Measurements from ENCODE around the gene RHOXF2.
"Not testable (repeated sequence)": the region's sequence is repeated elsewhere in the genome, so short reads cannot be mapped to it uniquely, and the experiment has no call there.

The RHOXF2 gene

GRCh38 chrX:120158313-120158712 lies at the start of gene RHOXF2:
RHOXF2 (plus strand) TSS chrX:120158613; CDS start chrX:120158751, 138 bp downstream.
- not testable (repeated sequence) for DNase-seq (ENCODE audit: low read depth)

GRCh38 chrX:120109378-120109777 lies 49.0 kb upstream of the RHOXF2 start:
- no peak for DNase-seq (ENCODE audit: low read depth)

- DNase-seq (ENCODE audit: low read depth) = peak; percentile 54
Measured at GRCh38 chrX:120111611-120112010, 46.8 kb upstream of the RHOXF2 start.

DNA sequence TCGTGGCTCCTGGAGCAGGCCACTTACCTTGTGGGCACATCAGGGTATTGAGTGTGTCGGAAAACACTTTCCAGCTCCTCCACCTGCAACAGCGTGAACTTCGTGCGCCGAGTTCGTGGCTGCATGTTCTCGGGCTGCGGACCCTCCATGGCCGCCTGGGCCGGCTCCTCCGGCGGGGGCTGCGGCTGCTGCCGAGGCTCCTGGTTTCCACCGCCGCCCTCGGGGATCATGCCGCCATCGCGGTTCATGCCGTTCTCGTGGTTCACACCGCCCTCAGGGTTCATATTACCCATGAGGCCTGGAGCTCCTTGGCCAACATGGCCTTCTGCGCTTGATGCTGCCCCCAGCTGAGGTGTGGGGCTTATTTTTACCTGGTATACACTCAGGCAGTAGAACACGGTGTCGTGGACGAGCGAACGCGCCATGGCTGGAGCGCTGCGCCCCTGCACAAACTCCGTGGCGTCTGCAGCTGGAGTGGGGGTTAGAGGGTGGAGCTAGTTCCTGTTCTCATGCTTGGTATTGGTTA lies 42.9 kb upstream of the RHOXF2 start, which contains the start of gene RHOXF1:
Gene RHOXF1, minus strand, starts transcription at position 476 of the 526 bp plus-strand sequence. Its CDS starts 51 bp downstream, at position 425.
- DNase-seq (ENCODE audit: low read depth) = no peak

- DNase-seq (ENCODE audit: low read depth) = peak; percentile 66
Measured at GRCh38 chrX:120120223-120120622, 38.2 kb upstream of the RHOXF2 start.

- peak; percentile 3 for DNase-seq (ENCODE audit: low read depth)
Measured at GRCh38 chrX:120125444-120125843, 33.0 kb upstream of the RHOXF2 start.

DNA sequence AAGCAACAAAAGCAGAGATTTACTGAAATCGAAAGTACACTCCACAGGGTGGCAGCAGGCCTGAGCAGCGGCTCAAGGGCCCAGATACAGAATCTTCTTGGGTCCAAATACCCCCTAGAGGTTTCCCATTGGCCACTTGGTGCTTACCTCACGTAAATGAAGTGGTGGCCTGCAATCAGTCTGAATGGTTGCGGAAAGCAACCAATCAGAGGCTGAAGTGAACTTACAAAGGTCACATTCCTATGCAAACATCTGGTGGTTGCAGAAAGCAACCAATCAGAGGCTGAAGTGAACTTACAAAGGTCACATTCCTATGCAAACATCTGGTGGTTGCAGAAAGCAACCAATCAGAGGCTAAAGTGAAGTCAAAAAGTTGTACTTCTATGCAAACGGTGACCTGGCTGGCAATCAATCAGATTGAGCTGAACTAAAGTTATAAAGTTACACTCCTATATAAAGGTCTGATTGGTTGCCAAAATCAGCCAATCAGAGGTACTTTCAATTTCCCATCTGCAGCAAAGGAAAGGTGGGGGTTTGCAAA lies 30.0 kb upstream of the RHOXF2 start:
- DNase-seq (ENCODE audit: low read depth) = not testable (repeated sequence)

DNA sequence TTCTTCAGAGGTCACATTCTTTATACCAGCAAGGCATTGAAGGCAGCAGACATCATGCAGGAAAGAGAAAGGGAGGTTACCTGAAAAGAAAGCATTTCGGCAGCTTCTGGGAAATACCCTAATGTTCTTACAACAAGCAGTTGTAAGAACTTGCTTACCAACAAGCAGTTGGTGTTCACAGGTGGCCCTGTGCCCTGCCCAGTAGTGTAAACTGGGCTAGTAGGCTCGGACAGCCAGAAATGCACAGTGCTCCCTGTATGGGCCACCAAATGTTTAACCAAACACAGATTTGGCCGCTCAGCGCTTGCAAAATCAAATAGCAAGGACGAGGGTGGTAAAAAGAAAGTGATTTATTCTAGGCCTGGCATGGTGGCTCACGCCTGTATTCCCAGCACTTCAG lies 22.3 kb upstream of the RHOXF2 start:
- DNase-seq (ENCODE audit: low read depth) = no peak

GRCh38 chrX:120136840-120137239 lies 21.6 kb upstream of the RHOXF2 start:
- DNase-seq (ENCODE audit: low read depth) = no peak

GRCh38 chrX:120137439-120137838 lies 21.0 kb upstream of the RHOXF2 start:
- DNase-seq (ENCODE audit: low read depth) = no peak

GRCh38 chrX:120140293-120140981 lies 18.0 kb upstream of the RHOXF2 start:
- DNase-seq (ENCODE audit: low read depth) = no peak

DNA sequence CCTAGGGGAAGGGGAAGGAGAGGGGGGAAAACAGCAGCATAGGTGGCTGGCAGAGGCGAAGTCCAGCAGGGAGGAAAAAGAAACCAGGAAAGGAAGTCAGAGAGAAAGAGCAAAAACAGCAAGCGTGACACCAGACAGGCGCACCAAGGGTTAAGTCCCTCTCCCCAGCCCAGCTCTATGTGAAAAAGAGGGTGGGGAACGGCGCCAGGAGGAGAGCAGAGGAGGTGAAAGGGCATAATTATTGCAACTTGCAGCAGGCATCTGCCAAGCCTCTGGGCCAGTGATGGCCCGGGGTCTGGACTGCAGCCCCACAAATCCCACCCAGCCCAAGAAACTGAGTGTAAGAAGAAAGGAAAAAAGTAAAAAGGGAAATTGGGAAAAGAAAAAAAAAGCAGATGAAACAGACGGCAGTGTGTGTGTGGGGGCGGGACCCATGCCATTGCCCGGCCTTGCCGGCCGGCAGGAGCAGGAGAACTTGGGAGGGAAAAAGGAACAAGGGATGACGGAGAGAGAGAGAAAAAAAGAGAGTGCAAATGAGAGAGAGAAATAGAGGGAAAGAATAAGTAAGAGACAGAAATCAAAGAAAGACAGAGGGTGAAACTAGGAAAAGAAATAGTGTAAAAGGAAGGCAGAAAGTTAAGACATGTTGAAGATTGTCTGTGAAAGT lies 14.1 kb upstream of the RHOXF2 start:
- DNase-seq (ENCODE audit: low read depth) = no peak

GRCh38 chrX:120145295-120145925 lies 13.0 kb upstream of the RHOXF2 start:
- no peak for DNase-seq (ENCODE audit: low read depth)

DNA sequence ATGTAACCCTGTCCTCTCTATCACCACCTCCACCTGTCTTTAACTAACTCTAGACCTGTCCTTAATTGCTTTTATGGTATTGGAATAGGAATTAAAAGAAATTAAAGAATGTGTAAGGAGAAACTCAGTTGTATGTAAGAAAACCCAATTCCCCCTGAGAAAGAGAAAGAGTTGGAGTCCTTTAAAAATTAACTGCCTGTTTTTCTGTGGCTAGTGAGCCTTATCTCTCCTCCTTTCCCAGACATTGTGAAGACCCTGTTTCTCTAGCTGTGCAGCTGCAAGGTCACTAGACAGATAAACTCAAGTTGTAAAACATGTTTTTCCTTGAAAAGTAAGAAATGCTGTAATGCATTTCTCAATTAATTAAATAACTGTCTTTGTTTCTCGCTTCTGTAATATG lies 12.1 kb upstream of the RHOXF2 start:
- DNase-seq (ENCODE audit: low read depth) = not testable (repeated sequence)

DNA sequence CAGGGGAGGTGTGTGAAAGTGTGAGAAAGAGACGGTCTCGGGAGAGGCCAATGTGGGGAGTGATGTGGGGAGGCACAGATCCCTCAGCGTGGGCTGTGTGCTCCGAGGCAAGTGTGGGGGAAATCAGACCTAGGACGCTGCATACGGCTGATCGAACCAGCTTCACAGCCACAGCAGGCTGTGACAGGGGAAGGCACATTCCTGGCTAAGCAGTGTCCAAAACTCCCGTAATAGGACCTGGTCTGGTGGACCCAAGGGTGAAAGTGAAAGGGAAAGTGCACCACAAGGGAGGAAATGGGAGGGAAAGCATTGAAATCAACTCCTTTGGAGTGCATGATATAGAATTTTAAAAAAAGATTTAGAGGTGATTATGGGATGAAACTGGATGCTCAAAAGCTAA lies 10.9 kb upstream of the RHOXF2 start:
- DNase-seq (ENCODE audit: low read depth) = no peak

- not testable (repeated sequence) for DNase-seq (ENCODE audit: low read depth)
Measured at GRCh38 chrX:120150109-120150744, 8.2 kb upstream of the RHOXF2 start.

DNA sequence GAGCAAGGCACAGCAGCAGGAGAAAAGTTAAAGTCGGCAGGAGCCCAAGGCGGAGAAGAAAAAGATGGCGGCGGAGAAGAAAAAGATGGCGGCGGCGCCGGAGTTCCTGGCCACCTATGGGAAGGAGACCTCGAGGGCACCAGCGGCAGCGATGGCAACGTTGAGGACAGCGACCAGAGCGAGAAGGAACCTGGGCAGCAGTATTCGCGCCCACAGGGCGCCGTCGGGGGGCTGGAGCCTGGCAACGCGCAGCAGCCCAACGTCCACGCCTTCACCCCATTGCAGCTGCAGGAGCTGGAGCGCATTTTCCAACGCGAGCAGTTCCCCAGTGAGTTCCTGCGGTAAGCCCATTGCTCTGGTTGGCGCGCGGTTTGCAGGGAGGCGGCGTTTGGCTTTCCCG lies 673 bp downstream of the RHOXF2 start:
- DNase-seq (ENCODE audit: low read depth) = not testable (repeated sequence)

- not testable (repeated sequence) for DNase-seq (ENCODE audit: low read depth)
Measured at GRCh38 chrX:120193254-120193653, 34.8 kb downstream of the RHOXF2 start.

DNA sequence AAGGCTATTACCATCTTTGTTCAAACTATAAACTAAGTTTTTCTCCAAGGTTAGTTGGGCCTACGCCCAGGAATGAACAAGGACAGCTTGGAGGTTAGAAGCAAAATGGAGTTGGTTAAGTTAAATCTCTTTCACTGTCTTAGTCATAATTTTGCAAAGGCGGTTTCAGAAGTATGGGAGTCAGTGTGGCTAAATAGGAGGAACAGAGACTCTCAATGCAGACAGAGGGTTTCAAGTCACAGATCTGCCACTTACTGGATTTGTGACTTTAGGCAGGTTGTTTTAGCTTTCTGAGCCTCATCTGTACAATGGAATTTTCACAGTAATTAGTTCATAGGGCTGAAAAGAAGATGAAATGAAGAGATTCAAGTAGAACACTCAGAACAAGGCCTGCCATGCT lies 35.3 kb downstream of the RHOXF2 start:
- DNase-seq (ENCODE audit: low read depth) = not testable (repeated sequence)

DNA sequence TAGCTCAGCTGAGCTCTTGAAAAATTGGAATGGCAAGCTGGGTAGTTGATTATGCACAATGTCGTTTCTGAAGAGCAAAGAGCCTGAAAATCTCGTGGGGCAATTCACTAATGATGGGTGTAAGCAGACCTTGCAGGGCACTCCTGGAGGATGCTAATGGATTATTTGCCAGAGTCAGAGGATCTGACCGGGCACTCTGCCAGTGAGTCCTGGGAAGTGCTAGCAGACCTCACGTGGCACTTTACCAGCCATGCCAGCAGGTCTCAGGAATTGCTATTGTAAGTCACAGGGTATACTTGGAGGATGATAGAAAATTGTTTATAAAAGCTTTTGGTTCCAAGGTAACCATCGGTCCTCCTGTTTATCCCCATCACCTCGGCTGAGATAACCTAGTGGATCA lies 37.4 kb downstream of the RHOXF2 start:
- not testable (repeated sequence) for DNase-seq (ENCODE audit: low read depth)

GRCh38 chrX:120196626-120197283 lies 38.3 kb downstream of the RHOXF2 start:
- not testable (repeated sequence) for DNase-seq (ENCODE audit: low read depth)
